ENCODE measurements around the gene EEPD1. TPM values are rescaled to one million over a fixed set of nuclear protein-coding genes. Genes with fewer than 3 reads are reported as not detected.

EEPD1 gene
- total RNA-seq, 1 experiment from 2014 or later, result 7.8 TPM

DNA sequence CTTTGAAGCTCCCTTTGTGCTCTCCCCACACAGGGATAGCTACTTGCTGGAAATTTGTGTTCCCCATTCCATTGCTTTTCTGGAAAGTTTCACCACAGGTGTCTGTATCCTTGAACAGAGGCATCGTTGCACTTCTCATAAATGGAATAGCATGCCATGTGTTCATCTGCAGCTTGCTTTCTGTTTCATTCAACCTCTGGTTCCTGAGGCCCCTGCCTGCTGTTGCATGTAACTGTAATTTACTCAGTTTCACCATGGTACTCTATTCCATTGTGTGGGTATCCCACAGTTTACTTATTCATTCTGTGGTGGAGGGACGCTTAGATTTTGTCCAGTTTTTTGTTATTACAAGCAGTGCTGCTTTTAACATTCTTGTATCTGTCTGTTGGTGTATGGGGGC lies 32.0 kb downstream of the EEPD1 start (continued):
- TF ChIP-seq, protein P1, sequence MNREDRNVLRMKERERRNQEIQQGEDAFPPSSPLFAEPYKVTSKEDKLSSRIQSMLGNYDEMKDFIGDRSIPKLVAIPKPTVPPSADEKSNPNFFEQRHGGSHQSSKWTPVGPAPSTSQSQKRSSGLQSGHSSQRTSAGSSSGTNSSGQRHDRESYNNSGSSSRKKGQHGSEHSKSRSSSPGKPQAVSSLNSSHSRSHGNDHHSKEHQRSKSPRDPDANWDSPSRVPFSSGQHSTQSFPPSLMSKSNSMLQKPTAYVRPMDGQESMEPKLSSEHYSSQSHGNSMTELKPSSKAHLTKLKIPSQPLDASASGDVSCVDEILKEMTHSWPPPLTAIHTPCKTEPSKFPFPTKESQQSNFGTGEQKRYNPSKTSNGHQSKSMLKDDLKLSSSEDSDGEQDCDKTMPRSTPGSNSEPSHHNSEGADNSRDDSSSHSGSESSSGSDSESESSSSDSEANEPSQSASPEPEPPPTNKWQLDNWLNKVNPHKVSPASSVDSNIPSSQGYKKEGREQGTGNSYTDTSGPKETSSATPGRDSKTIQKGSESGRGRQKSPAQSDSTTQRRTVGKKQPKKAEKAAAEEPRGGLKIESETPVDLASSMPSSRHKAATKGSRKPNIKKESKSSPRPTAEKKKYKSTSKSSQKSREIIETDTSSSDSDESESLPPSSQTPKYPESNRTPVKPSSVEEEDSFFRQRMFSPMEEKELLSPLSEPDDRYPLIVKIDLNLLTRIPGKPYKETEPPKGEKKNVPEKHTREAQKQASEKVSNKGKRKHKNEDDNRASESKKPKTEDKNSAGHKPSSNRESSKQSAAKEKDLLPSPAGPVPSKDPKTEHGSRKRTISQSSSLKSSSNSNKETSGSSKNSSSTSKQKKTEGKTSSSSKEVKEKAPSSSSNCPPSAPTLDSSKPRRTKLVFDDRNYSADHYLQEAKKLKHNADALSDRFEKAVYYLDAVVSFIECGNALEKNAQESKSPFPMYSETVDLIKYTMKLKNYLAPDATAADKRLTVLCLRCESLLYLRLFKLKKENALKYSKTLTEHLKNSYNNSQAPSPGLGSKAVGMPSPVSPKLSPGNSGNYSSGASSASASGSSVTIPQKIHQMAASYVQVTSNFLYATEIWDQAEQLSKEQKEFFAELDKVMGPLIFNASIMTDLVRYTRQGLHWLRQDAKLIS (CRISPR knock-in tag; IDR thresholded peaks at IDR 0.05; ENCODE audit: borderline replicate concordance), result no peak
- no peak for TF ChIP-seq RORB (CRISPR knock-in tag; IDR thresholded peaks at IDR 0.05)
- TF ChIP-seq, protein P2, sequence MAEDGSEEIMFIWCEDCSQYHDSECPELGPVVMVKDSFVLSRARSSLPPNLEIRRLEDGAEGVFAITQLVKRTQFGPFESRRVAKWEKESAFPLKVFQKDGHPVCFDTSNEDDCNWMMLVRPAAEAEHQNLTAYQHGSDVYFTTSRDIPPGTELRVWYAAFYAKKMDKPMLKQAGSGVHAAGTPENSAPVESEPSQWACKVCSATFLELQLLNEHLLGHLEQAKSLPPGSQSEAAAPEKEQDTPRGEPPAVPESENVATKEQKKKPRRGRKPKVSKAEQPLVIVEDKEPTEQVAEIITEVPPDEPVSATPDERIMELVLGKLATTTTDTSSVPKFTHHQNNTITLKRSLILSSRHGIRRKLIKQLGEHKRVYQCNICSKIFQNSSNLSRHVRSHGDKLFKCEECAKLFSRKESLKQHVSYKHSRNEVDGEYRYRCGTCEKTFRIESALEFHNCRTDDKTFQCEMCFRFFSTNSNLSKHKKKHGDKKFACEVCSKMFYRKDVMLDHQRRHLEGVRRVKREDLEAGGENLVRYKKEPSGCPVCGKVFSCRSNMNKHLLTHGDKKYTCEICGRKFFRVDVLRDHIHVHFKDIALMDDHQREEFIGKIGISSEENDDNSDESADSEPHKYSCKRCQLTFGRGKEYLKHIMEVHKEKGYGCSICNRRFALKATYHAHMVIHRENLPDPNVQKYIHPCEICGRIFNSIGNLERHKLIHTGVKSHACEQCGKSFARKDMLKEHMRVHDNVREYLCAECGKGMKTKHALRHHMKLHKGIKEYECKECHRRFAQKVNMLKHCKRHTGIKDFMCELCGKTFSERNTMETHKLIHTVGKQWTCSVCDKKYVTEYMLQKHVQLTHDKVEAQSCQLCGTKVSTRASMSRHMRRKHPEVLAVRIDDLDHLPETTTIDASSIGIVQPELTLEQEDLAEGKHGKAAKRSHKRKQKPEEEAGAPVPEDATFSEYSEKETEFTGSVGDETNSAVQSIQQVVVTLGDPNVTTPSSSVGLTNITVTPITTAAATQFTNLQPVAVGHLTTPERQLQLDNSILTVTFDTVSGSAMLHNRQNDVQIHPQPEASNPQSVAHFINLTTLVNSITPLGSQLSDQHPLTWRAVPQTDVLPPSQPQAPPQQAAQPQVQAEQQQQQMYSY (CRISPR knock-in tag; IDR thresholded peaks at IDR 0.05), result no peak

DNA sequence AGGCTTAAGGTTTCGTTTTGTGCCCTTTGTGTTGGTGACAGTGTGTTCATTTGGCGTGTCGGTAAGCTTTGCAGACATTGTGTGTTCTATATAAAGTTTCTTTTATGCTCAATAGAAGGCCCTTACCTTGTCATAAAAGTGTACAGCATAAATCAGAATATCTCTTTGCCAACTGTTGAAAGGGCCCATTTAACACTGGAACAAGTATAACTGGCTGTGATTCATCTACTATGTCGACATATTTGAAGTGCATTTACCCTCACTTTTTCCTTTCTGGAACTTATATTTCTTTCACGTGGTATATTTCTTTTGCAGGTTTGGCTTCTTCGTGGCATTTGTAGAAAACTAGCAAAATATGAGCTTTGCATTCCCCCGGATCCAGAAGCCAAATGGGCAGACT lies 32.7 kb downstream of the EEPD1 start:
- ATAC-seq (no peak), DNase-seq (ENCODE audit: low spot score) (no peak)
- Mint-ChIP-seq H3K4me1 (peaks cover 9% of the 10 kb centered on the region), H3K36me3 (no peaks in the 10 kb centered on the region), H3K4me3 (no peak overlapping the region), H3K9me3 (no peaks in the 10 kb centered on the region), H3K27ac (no peak overlapping the region), H3K27me3 (ENCODE audit: low read depth) (no peaks in the 10 kb centered on the region)
- TF ChIP-seq, protein P3, sequence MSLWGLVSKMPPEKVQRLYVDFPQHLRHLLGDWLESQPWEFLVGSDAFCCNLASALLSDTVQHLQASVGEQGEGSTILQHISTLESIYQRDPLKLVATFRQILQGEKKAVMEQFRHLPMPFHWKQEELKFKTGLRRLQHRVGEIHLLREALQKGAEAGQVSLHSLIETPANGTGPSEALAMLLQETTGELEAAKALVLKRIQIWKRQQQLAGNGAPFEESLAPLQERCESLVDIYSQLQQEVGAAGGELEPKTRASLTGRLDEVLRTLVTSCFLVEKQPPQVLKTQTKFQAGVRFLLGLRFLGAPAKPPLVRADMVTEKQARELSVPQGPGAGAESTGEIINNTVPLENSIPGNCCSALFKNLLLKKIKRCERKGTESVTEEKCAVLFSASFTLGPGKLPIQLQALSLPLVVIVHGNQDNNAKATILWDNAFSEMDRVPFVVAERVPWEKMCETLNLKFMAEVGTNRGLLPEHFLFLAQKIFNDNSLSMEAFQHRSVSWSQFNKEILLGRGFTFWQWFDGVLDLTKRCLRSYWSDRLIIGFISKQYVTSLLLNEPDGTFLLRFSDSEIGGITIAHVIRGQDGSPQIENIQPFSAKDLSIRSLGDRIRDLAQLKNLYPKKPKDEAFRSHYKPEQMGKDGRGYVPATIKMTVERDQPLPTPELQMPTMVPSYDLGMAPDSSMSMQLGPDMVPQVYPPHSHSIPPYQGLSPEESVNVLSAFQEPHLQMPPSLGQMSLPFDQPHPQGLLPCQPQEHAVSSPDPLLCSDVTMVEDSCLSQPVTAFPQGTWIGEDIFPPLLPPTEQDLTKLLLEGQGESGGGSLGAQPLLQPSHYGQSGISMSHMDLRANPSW (CRISPR knock-in tag; conservative IDR thresholded peaks at IDR 0.05; ENCODE audit: low read depth), result no peak
- TF ChIP-seq, protein P4, sequence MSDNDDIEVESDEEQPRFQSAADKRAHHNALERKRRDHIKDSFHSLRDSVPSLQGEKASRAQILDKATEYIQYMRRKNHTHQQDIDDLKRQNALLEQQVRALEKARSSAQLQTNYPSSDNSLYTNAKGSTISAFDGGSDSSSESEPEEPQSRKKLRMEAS (CRISPR knock-in tag; IDR thresholded peaks at IDR 0.05), result no peak
- TF ChIP-seq ZNF317 (CRISPR knock-in tag; IDR thresholded peaks at IDR 0.05; ENCODE audit: borderline replicate concordance, low read depth) (no peak), FOXP1 (CRISPR knock-in tag; IDR thresholded peaks at IDR 0.05; ENCODE audit: borderline replicate concordance) (no peak), ETV6 (CRISPR knock-in tag; IDR thresholded peaks at IDR 0.05) (no peak)
- TF ChIP-seq, protein P5, sequence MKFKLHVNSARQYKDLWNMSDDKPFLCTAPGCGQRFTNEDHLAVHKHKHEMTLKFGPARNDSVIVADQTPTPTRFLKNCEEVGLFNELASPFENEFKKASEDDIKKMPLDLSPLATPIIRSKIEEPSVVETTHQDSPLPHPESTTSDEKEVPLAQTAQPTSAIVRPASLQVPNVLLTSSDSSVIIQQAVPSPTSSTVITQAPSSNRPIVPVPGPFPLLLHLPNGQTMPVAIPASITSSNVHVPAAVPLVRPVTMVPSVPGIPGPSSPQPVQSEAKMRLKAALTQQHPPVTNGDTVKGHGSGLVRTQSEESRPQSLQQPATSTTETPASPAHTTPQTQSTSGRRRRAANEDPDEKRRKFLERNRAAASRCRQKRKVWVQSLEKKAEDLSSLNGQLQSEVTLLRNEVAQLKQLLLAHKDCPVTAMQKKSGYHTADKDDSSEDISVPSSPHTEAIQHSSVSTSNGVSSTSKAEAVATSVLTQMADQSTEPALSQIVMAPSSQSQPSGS (CRISPR knock-in tag; IDR thresholded peaks at IDR 0.05; ENCODE audit: borderline replicate concordance, low read depth), result no peak
- TF ChIP-seq, protein P6, sequence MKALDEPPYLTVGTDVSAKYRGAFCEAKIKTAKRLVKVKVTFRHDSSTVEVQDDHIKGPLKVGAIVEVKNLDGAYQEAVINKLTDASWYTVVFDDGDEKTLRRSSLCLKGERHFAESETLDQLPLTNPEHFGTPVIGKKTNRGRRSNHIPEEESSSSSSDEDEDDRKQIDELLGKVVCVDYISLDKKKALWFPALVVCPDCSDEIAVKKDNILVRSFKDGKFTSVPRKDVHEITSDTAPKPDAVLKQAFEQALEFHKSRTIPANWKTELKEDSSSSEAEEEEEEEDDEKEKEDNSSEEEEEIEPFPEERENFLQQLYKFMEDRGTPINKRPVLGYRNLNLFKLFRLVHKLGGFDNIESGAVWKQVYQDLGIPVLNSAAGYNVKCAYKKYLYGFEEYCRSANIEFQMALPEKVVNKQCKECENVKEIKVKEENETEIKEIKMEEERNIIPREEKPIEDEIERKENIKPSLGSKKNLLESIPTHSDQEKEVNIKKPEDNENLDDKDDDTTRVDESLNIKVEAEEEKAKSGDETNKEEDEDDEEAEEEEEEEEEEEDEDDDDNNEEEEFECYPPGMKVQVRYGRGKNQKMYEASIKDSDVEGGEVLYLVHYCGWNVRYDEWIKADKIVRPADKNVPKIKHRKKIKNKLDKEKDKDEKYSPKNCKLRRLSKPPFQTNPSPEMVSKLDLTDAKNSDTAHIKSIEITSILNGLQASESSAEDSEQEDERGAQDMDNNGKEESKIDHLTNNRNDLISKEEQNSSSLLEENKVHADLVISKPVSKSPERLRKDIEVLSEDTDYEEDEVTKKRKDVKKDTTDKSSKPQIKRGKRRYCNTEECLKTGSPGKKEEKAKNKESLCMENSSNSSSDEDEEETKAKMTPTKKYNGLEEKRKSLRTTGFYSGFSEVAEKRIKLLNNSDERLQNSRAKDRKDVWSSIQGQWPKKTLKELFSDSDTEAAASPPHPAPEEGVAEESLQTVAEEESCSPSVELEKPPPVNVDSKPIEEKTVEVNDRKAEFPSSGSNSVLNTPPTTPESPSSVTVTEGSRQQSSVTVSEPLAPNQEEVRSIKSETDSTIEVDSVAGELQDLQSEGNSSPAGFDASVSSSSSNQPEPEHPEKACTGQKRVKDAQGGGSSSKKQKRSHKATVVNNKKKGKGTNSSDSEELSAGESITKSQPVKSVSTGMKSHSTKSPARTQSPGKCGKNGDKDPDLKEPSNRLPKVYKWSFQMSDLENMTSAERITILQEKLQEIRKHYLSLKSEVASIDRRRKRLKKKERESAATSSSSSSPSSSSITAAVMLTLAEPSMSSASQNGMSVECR (CRISPR knock-in tag; IDR thresholded peaks at IDR 0.05; ENCODE audit: borderline replicate concordance), result no peak
- TF ChIP-seq, protein P7, sequence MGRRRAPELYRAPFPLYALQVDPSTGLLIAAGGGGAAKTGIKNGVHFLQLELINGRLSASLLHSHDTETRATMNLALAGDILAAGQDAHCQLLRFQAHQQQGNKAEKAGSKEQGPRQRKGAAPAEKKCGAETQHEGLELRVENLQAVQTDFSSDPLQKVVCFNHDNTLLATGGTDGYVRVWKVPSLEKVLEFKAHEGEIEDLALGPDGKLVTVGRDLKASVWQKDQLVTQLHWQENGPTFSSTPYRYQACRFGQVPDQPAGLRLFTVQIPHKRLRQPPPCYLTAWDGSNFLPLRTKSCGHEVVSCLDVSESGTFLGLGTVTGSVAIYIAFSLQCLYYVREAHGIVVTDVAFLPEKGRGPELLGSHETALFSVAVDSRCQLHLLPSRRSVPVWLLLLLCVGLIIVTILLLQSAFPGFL (CRISPR knock-in tag; IDR thresholded peaks at IDR 0.05; ENCODE audit: borderline replicate concordance), result no peak
- TF ChIP-seq, protein P8, sequence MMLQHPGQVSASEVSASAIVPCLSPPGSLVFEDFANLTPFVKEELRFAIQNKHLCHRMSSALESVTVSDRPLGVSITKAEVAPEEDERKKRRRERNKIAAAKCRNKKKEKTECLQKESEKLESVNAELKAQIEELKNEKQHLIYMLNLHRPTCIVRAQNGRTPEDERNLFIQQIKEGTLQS (CRISPR knock-in tag; conservative IDR thresholded peaks at IDR 0.05), result no peak
- ChIA-PET CTCF (no interaction called here), POLR2A (no interaction called here)
